Hematopoietic multipotent progenitor cell treated with erythropoietin and hydrocortisone succinate and interleukin-3 and kit ligand, for 15 days (in vitro differentiated cells): Measurements from ENCODE around the gene HMGXB4.

Experiments
- DNase-seq: peaks from one replicate; pipeline ENCODE4 v3.0.0-alpha.2; 2015; ENCODE audit warnings: low spot score

HMGXB4 gene

DNA sequence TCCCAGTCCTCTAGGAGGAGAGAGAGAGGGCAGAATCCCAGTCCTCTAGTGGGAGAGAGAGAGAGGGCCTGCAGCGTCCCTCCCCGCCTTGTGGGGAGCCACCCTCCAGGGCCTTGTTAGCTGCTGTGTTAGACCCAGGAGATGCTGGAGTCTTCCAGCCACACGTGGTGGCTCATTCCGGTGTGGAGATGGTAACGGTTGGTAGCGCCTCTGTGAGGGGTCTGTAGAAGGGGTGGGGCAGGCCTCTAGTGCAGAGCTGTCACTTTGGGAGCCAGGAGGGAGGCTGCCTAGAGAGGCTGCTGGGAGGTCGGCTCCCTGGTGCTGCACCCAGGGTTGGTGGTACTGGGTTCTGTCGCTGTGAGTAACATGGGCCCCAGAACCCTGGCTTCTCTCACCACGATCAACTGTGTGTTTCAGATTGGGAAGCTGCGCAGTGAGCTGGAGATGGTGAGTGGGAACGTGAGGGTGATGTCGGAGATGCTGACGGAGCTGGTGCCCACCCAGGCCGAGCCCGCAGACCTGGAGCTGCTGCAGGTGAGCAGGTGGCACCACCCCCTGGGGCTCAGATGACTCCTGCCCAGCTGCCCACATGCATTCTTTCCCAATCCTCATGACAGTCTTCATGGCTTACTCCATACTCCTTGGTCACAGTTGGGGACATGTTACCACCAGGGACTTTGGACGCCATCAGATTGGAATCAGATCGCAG, 69.7 kb downstream of the HMGXB4 start:
- DNase-seq = no peak

GRCh38 chr22:35327690-35328471, 70.6 kb downstream of the HMGXB4 start:
- DNase-seq = no peak

GRCh38 chr22:35328472-35328885, 71.2 kb downstream of the HMGXB4 start:
- no peak for DNase-seq

DNA sequence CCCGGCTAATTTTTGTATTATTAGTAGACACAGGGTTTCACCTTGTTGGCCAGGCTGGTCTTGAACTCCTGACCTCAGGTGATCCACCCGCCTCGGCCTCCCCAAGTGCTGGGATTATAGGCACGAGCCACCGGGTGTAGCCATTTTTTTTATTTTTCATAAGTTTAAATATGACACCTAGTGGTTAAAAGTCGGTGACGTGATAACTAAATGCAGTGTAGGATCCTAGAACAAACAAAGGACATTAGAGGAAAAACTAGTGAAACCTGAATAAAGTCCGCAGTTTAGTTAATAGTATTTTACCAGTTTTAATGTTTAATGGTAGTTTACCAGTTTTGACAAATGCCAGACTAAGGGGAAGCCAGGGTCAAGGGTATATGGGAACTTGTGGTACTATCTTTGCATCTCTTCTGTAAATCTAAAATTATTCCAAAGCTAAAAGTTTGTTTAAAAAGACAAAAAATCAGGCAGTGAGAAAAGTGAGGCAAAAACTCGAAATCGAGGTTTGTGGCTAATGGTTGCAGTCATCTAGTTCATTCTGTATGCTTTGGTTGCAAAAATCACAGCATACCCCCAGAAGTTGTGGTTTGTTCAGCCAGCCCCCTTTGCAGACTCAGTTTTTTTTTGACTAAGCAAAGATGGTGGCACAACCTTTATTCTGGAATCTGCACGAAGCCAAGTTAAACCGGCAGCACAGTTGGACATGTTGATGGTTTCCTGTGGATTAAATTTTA, 72.0 kb downstream of the HMGXB4 start:
- no peak for DNase-seq

DNA sequence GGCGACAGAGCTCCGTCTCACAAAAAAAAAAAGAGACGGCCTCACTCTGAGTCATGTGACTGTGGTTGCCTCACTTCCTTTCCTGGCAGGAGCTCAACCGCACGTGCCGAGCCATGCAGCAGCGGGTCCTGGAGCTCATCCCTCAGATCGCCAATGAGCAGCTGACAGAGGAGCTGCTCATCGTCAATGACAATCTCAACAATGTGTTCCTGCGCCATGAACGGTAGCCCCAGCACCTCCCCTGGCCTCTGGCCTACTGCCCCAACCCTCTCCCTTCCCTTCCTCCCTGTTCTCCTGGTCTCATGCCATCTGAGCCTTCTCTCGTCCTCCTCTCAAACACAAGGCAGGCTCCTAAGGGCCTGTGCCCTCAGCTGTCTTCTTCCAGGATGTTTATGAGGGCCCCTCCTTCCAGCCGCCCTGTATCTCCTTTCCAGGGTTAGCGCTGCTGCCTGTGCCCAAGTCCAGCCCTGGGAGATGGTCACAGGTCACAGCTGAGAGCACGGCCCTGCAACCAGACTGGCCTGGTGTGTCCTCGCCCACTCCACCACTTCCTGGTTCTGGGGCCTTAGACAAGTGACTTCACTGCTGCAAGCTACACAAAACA, 73.1 kb downstream of the HMGXB4 start:
- DNase-seq = no peak

- no peak for DNase-seq
Measured at GRCh38 chr22:35332278-35332677, 75.0 kb downstream of the HMGXB4 start.

DNA sequence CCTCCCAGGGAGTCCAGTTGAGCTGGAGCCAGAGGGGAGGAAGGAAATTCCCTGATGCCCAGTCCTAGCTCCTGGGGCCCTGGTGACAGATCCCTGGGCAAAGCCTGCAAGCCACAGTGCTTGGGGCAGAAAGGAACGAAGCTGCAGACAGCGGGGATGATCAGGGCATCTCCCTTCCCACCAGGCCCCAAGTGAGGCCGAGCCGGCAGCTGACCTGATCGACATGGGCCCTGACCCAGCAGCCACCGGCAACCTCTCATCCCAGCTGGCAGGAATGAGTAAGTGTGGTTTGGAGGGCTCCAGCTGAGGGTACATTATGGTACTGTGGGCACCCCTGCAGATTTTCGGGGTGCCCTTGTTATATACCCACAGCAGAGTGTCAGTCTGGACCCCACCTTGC, 75.9 kb downstream of the HMGXB4 start:
- DNase-seq = no peak

DNA sequence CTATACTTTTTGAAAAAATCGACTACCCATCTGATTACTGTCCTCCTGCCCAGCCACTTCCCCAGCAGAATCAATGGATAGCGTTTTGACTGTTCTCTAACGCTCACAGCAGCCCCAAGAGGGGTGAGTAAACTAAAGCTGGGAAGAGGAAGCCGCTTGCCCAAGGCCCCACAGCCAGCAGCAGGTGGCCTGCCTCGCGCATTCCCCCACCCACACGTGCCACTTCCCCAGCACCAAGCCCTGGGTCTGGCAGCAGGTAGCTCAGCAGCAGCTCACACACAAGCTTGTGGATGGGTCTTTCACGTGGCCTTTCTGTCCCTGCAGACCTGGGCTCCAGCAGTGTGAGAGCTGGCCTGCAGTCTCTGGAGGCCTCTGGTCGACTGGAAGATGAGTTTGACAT, 76.7 kb downstream of the HMGXB4 start:
- no peak for DNase-seq

GRCh38 chr22:35335468-35335867, 78.2 kb downstream of the HMGXB4 start:
- no peak for DNase-seq

DNA sequence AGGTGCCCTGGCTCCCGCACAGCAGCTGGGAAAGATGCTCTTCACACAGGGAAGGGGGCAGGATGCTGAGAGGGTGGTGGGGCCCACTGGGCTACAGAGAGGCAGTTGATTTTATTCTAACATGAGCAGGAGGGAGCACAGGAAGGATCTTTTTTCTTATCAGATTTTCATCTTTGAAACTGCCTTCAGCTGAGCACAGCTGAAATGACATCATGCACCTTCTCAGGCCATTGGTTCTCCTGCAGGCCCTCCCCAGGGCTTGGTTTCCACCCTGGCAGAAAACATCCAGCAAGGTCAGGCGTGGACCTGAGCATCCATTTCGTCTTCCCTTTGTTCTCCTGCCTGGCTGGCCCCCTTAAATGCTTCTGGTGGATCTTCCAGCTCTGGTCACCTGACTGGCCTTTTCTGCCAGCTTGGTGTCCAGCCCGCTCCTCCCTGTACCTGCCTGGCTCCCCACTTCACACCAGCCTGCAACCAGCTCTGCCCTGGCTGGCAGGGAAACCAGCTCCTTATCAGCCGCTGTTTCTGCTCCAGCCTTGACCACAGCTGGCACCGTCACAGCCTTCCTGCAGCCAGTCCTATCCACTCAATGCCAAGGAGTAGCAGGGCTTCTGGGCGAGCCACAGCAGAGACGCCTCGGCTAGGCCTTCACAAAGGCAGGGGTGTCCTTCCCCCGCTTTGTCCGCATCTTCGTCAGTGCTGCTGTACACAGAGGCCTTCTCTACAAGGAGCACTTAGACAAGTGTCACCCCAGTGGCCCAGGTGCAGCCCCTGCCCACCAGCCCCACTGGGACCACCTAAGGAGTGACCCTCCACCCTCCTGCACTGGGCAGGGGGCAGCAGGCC, 78.9 kb downstream of the HMGXB4 start:
- DNase-seq = no peak

- DNase-seq = no peak
Measured at GRCh38 chr22:35337932-35338331, 80.6 kb downstream of the HMGXB4 start.

DNA sequence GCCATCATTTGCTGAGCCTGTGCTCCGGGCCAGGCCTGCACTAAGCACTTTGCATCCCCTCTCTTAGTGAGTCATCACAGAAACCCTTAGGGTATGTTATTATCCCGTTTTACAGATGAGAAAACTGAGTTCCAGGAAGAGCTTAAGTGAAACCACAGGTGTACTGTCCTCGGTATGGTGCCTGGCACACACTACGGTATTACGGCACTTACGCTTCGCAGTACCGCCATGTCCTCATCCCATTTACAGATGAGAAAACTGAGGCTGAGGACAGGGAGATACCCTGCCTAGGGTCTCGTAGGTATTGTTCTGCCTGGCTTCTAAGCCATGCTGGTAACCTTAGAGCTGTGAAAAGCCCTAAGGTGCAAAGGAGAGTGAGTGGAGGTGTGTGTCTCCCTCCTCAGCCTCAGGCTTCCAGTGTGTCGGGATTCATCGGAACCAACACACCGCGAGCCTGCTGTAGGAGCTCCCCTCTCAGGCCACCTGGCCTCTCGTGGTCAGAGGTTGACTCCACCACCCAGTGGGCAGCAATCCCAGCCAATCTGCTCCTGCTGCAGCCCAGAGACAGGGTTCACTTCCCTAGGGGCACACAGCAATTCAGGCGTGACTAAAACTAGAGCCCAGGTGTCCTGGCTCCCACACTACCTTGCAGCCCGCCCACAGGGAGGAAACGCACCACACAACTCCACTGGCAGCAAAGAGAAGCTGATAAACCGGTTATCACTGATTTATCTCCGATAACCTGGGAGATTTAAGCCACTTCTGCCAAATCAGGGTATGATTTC, 84.0 kb downstream of the HMGXB4 start:
- DNase-seq = no peak

- no peak for DNase-seq
Measured at GRCh38 chr22:35342390-35342789, 85.1 kb downstream of the HMGXB4 start.

- no peak for DNase-seq
Measured at GRCh38 chr22:35343664-35344550, 86.6 kb downstream of the HMGXB4 start.

GRCh38 chr22:35344956-35345690, 87.8 kb downstream of the HMGXB4 start:
- no peak for DNase-seq
